Measurements from ENCODE around the gene CECR2. TPM values are rescaled to one million over a fixed set of nuclear protein-coding genes. Genes with fewer than 3 reads are reported as not detected.

CECR2 gene
- total RNA-seq, 1 donor from 2014 or later: 25.3 TPM

DNA sequence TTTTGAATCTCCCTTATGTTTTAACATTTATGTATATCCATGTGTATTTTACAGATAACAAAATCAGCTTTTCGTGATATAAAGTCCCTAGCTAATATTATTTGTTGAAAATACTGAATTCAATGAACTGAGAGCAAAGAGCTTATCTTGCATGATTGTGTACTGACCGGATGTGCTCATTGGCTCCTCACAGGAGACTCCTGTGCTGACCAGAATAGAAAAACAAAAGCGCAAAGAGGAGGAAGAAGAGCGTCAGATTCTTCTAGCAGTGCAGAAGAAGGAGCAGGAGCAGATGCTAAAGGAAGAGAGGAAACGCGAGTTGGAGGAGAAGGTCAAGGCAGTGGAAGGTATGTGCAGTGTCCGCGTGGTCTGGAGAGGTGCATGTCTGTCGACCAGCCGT is 154.7 kb downstream of the CECR2 start:
- no peak overlapping the region for H3K4me3 Mint-ChIP-seq
- TF ChIP-seq, protein P1, sequence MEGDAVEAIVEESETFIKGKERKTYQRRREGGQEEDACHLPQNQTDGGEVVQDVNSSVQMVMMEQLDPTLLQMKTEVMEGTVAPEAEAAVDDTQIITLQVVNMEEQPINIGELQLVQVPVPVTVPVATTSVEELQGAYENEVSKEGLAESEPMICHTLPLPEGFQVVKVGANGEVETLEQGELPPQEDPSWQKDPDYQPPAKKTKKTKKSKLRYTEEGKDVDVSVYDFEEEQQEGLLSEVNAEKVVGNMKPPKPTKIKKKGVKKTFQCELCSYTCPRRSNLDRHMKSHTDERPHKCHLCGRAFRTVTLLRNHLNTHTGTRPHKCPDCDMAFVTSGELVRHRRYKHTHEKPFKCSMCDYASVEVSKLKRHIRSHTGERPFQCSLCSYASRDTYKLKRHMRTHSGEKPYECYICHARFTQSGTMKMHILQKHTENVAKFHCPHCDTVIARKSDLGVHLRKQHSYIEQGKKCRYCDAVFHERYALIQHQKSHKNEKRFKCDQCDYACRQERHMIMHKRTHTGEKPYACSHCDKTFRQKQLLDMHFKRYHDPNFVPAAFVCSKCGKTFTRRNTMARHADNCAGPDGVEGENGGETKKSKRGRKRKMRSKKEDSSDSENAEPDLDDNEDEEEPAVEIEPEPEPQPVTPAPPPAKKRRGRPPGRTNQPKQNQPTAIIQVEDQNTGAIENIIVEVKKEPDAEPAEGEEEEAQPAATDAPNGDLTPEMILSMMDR (conservative IDR thresholded peaks at IDR 0.05): no peak
- no peaks in the 10 kb centered on the region for H3K9me3 Mint-ChIP-seq
- peaks cover 20% of the 10 kb centered on the region for H3K36me3 Mint-ChIP-seq
- no peak for DNase-seq (ENCODE audit: extremely low spot score, unreplicated experiment)
- no peak overlapping the region for H3K27ac Mint-ChIP-seq
- peaks cover 2% of the 10 kb centered on the region for H3K4me1 Mint-ChIP-seq (ENCODE audit: unreplicated experiment)
- no peaks in the 10 kb centered on the region for H3K27me3 Mint-ChIP-seq

DNA sequence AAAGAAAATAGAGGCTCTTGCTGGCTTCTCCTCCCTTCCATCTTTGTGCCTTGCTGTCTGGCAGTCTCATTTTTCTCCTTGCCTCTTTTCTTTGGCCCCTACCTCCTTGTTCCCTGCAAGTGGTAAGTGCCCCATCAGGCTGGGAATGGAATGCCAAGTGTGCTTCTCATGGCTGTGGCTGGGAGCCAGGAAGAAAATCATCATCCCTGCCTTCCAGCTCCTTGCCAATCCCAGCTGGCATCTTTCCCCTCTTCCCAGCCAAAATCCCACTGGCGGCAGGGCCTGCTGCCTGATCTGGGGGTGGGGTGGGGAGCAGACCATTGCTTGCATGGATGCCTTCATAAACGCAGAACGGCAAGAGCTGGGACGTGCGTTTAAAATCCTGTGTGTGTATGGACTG is 167.0 kb downstream of the CECR2 start:
- H3K36me3 Mint-ChIP-seq: no peaks in the 10 kb centered on the region
- TF ChIP-seq, protein P1 (conservative IDR thresholded peaks at IDR 0.05): no peak
- no peak overlapping the region for H3K4me3 Mint-ChIP-seq
- no peaks in the 10 kb centered on the region for H3K4me1 Mint-ChIP-seq (ENCODE audit: unreplicated experiment)
- no peak overlapping the region for H3K27ac Mint-ChIP-seq
- H3K9me3 Mint-ChIP-seq: no peaks in the 10 kb centered on the region
- no peaks in the 10 kb centered on the region for H3K27me3 Mint-ChIP-seq
- DNase-seq (ENCODE audit: extremely low spot score, unreplicated experiment): no peak

DNA sequence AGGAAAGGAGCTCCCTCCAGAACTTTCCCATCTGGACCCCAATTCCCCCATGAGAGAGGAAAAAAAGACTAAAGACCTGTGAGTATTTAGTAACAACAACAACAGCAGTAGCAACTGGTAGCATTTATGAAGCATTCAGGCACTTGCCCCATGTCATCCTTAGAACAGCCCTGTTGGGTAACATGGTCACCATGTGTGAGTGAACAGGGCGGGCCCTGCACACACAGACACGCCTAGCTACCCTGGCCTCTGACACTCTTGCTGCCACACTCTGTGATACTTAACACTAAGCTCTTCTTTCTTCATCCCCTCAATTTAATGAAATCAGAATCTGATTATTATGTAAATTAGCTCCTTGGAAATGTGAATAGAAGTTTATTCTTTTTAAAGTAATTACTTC is 167.9 kb downstream of the CECR2 start:
- H3K9me3 Mint-ChIP-seq: no peaks in the 10 kb centered on the region
- H3K27ac Mint-ChIP-seq: no peak overlapping the region
- H3K36me3 Mint-ChIP-seq: no peaks in the 10 kb centered on the region
- TF ChIP-seq, protein P1 (conservative IDR thresholded peaks at IDR 0.05): no peak
- H3K27me3 Mint-ChIP-seq: no peaks in the 10 kb centered on the region
- DNase-seq (ENCODE audit: extremely low spot score, unreplicated experiment): no peak
- no peak overlapping the region for H3K4me3 Mint-ChIP-seq
- no peaks in the 10 kb centered on the region for H3K4me1 Mint-ChIP-seq (ENCODE audit: unreplicated experiment)

DNA sequence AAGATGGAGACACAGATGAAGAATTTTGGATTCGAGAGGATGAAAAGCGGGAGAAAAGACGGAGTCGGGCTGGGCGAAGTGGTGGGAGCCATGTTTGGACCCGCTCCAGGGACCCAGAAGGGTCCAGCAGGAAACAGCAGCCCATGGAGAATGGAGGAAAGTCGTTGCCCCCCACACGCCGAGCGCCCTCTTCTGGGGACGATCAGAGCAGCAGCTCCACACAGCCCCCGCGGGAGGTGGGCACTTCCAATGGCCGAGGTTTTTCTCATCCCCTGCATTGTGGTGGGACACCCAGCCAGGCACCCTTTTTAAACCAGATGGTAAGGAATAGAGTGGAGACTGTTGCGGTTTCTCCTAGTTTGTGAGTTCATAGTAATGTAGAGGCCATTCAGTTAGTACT is 171.2 kb downstream of the CECR2 start:
- Mint-ChIP-seq H3K4me3 (no peak overlapping the region), H3K36me3 (no peaks in the 10 kb centered on the region), H3K4me1 (ENCODE audit: unreplicated experiment) (no peaks in the 10 kb centered on the region), H3K27me3 (no peaks in the 10 kb centered on the region), H3K27ac (no peak overlapping the region), H3K9me3 (no peaks in the 10 kb centered on the region)
- no peak for DNase-seq (ENCODE audit: extremely low spot score, unreplicated experiment)
- TF ChIP-seq, protein P1 (conservative IDR thresholded peaks at IDR 0.05): peak; percentile 34

DNA sequence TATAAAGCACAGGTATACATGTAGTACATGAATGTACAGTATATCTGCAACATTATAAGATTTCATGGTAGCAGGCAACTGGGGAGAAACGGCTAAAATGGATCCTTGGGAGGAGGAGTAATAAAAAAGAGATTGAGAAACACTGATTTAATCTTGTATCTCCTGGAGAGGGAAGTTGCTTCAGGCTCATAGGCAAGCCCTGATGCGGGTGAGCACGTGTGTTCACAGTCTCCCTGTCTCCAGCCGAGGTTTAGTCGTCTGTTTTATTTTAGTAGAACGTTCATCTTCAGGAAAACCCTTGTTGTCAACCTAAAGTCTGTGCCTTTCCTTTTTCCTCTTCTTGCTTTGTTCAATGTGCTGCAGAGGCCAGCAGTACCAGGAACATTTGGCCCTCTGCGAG is 172.2 kb downstream of the CECR2 start:
- TF ChIP-seq, protein P1 (conservative IDR thresholded peaks at IDR 0.05): no peak
- no peaks in the 10 kb centered on the region for H3K27me3 Mint-ChIP-seq
- DNase-seq (ENCODE audit: extremely low spot score, unreplicated experiment): no peak
- no peaks in the 10 kb centered on the region for H3K36me3 Mint-ChIP-seq
- H3K27ac Mint-ChIP-seq: no peak overlapping the region
- no peaks in the 10 kb centered on the region for H3K4me1 Mint-ChIP-seq (ENCODE audit: unreplicated experiment)
- H3K9me3 Mint-ChIP-seq: no peaks in the 10 kb centered on the region
- no peak overlapping the region for H3K4me3 Mint-ChIP-seq

DNA sequence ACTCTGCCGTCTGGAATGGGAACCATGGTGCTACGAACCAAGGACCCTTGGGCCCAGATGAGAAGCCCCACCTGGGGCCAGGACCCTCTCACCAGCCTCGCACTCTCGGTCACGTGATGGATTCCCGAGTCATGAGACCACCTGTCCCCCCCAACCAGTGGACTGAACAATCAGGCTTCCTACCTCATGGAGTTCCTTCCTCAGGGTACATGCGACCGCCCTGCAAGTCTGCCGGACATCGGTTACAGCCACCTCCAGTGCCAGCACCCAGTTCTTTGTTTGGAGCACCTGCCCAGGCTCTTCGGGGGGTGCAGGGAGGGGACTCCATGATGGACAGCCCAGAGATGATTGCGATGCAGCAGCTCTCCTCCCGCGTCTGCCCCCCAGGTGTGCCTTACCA is 173.2 kb downstream of the CECR2 start:
- H3K36me3 Mint-ChIP-seq: no peaks in the 10 kb centered on the region

More for the DNA sequence above, 173.2 kb downstream of the CECR2 start:
- no peaks in the 10 kb centered on the region for H3K27me3 Mint-ChIP-seq
- H3K9me3 Mint-ChIP-seq: no peaks in the 10 kb centered on the region
- TF ChIP-seq, protein P1 (conservative IDR thresholded peaks at IDR 0.05): no peak
- DNase-seq (ENCODE audit: extremely low spot score, unreplicated experiment): no peak
- no peaks in the 10 kb centered on the region for H3K4me1 Mint-ChIP-seq (ENCODE audit: unreplicated experiment)
- no peak overlapping the region for H3K27ac Mint-ChIP-seq
- no peak overlapping the region for H3K4me3 Mint-ChIP-seq

Data from type B pancreatic cell (in vitro differentiated cells).